Upper lobe of left lung (tissue), 4 donors: ENCODE measurements around the gene IL1RAPL2.

Source experiments
- EP300 ChIP-seq, 4 donors: sonication (generic); formaldehyde crosslinking; IDR thresholded peaks; one replicate each; pipeline ENCODE4 v1.5.1; 2017; ENCODE audit warnings: antibody characterized with exemption in 4 of 4, control low read depth in 2 of 4
- POLR2A ChIP-seq, 4 donors: fragments of 450-650 bp; IDR thresholded peaks; one replicate each; pipeline ENCODE4 v1.5.1; 2016 to 2017; ENCODE audit warnings: antibody characterized with exemption in 4 of 4, mild to moderate bottlenecking in 2 of 4
- POLR2AphosphoS5 ChIP-seq, 2 donors: sonication (generic); formaldehyde crosslinking; IDR thresholded peaks; one replicate each; pipeline ENCODE4 v1.5.1; 2017; ENCODE audit warnings: antibody characterized with exemption in 2 of 2
- TF ChIP-seq, protein P1 (sequence below), 6 experiments: fragments of 450-650 bp in 4 of 6; fragments of 200-600 bp in 2 of 6; sonication (generic) in 2 of 6; IDR thresholded peaks; one replicate each; pipeline ENCODE4 v1.5.1; 2016 to 2019; ENCODE audit warnings: antibody characterized with exemption in 6 of 6

DNA sequence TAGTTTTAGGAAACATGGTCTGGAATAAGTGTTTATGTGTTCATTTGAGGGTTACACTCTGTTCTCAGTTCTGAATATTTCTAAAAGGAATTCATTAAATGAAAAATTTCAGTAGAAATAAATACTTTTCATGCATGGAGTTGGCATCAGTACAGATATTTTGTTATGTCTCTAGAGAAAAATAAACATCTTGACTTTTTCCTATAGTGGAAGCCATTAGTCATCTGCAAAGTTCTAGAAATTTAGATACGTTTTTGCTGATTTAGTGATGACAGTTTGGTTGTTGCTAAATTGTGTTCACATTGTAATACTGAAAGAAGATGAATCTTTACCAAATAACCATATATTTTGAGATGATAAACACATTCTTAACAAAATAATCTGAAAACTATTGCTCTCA, 922.7 kb downstream of the IL1RAPL2 start:
- TF ChIP-seq, protein P1, sequence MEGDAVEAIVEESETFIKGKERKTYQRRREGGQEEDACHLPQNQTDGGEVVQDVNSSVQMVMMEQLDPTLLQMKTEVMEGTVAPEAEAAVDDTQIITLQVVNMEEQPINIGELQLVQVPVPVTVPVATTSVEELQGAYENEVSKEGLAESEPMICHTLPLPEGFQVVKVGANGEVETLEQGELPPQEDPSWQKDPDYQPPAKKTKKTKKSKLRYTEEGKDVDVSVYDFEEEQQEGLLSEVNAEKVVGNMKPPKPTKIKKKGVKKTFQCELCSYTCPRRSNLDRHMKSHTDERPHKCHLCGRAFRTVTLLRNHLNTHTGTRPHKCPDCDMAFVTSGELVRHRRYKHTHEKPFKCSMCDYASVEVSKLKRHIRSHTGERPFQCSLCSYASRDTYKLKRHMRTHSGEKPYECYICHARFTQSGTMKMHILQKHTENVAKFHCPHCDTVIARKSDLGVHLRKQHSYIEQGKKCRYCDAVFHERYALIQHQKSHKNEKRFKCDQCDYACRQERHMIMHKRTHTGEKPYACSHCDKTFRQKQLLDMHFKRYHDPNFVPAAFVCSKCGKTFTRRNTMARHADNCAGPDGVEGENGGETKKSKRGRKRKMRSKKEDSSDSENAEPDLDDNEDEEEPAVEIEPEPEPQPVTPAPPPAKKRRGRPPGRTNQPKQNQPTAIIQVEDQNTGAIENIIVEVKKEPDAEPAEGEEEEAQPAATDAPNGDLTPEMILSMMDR (IDR thresholded peaks at IDR 0.05), result no peak
- TF ChIP-seq POLR2AphosphoS5 (IDR thresholded peaks at IDR 0.05), result no peak
- TF ChIP-seq POLR2A (IDR thresholded peaks at IDR 0.05), result no peak
- TF ChIP-seq EP300 (IDR thresholded peaks at IDR 0.05), result no peak
